Measurements from ENCODE around the gene ZNF503.

- TF ChIP-seq CTCF (IDR thresholded peaks at IDR 0.05; ENCODE audit: low read depth, low read length) (no peak), EZH2phosphoT487 (IDR thresholded peaks at IDR 0.05; ENCODE audit: low read depth) (no peak)
Observed at GRCh38 chr10:75414527-75414926, 13.0 kb upstream of the ZNF503 start.

Measured in OCI-LY3 (cell line).